DMS79 treated with DMSO at 0.1 percent for 48 hours (cell line): ENCODE measurements around the gene TRAPPC5.

Experiments used
- DNase-seq: peaks from one replicate; lab custom pipeline; 2025; lab: John Stamatoyannopoulos, UW

Gene TRAPPC5

GRCh38 chr19:7676376-7676775 is 4.3 kb upstream of the TRAPPC5 start:
- DNase-seq = no peak

- DNase-seq = no peak
Measured at GRCh38 chr19:7676854-7677253, 3.8 kb upstream of the TRAPPC5 start, which contains the start of gene MCEMP1. TSS of gene MCEMP1 (plus strand) at chr19:7677090. CDS start at chr19:7677121, 31 bp downstream.

- no peak for DNase-seq
Measured at GRCh38 chr19:7677669-7678311, 2.8 kb upstream of the TRAPPC5 start.

GRCh38 chr19:7678971-7679751 is 1.5 kb upstream of the TRAPPC5 start:
- DNase-seq = peak; percentile 18

- no peak for DNase-seq
Measured at GRCh38 chr19:7679771-7680605, 645 bp upstream of the TRAPPC5 start.

GRCh38 chr19:7681340-7682174 is 924 bp downstream of the TRAPPC5 start:
- no peak for DNase-seq

GRCh38 chr19:7682175-7682855 is 1.7 kb downstream of the TRAPPC5 start:
- DNase-seq = no peak

- no peak for DNase-seq
Measured at GRCh38 chr19:7685546-7686445, 5.2 kb downstream of the TRAPPC5 start.

- DNase-seq = no peak
Measured at GRCh38 chr19:7687177-7687576, 6.5 kb downstream of the TRAPPC5 start.

- no peak for DNase-seq
Measured at GRCh38 chr19:7689165-7689564, 8.5 kb downstream of the TRAPPC5 start.

- no peak for DNase-seq
Measured at GRCh38 chr19:7690779-7691258, 10.2 kb downstream of the TRAPPC5 start.

GRCh38 chr19:7691497-7691896 is 10.9 kb downstream of the TRAPPC5 start:
- DNase-seq = no peak

- DNase-seq = no peak
Measured at GRCh38 chr19:7692417-7693088, 11.9 kb downstream of the TRAPPC5 start.

- no peak for DNase-seq
Measured at GRCh38 chr19:7694499-7694898, 13.9 kb downstream of the TRAPPC5 start.

GRCh38 chr19:7697721-7698287 is 17.2 kb downstream of the TRAPPC5 start:
- DNase-seq = no peak

- DNase-seq = no peak
Measured at GRCh38 chr19:7698583-7698982, 17.9 kb downstream of the TRAPPC5 start.

GRCh38 chr19:7699003-7699402 is 18.4 kb downstream of the TRAPPC5 start:
- DNase-seq = no peak

- DNase-seq = no peak
Measured at GRCh38 chr19:7699417-7700401, 19.1 kb downstream of the TRAPPC5 start.
